LoVo (cell line): ENCODE data around the gene ALG2.

ENCODE experiments used
- DNase-seq: peaks from one replicate; pipeline ENCODE4 v3.0.0-alpha.2; 2016; ENCODE audit warnings: low spot score

The ALG2 gene

DNA sequence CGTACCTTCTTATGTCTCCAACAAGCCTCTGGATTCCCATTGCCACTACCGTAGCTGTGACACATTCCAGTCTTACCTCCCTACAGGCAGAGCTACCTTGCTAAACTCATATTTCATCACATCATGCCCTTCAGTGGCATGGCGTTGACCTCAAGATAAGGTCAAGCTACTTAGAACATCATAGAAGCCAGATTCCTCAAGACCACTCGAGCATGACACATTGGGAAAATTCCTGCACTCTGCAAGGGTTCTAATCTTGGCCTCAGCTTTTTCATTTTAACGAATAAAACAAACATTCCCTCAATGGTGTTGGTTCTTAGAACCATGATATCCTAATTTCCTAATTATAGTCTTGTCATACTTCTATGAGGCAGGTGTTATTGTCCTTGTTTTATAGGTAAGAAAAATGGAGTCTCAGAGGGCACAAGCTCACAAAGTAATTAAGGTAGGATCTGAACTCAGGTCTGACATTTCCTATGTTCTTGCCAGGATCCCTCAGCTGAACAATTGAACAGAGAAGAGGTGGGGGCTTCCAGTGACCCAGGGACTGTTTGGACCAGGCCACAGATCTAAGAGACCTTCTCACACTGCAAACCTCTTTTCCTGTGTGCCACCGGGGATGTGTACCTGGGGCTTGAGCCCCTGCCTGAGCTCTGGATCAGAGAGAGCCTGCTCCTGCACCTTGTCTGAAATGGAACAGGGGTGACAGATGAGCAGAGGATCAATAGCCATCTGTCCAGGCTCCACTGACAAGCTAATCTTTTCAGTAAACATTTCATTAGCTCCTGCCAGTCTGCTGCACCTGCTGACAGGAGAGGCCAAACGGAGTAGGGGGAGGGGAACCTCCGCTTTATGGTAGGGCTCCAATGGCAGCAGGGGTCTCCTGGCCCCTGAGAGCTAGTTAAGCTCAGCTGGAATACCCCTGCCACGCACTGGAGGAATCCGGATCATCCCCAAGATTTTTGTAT, 49.3 kb downstream of the ALG2 start:
- DNase-seq = no peak

DNA sequence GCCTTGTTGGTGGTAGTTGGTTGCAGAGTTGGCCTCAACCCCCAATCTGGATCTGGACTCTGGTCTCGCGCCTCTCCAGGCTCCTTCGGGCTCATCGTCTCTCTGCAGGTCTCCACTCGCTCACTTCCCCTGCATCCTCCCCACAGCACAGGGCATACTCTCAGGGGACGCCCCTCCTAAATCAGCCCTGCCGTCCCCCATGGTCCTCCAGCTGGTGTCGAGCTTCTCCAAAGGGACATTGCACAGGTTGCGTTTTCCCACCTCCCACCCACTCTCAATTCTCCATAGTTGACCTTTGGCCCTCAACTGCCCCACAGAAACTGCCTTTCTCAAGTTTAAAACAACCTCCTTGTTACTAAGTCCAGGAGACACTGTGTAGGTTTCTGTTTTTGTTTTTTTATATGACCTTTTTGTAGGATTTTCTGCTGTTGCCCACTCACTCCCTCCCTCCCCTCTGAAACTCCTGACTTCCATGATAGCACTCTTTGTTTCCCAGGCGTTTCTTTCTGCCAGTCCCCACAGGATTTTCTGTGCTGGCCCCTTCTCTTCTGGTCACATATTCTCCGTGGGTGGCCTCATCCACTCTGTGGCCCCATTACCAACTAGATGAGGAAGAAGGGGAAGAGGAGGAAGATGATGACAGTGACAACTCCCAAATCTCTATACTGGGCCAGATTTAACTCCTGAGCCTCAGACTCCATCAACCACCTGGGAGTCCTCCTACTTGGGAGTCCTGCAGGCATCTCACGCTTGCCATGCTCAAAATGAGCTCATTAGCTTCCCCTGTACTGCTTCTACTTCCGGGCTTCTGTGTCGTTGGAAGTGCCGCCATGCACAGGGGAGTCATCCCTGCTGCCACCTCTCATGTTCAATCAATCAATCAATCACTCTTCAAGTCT, 50.3 kb downstream of the ALG2 start:
- no peak for DNase-seq

DNA sequence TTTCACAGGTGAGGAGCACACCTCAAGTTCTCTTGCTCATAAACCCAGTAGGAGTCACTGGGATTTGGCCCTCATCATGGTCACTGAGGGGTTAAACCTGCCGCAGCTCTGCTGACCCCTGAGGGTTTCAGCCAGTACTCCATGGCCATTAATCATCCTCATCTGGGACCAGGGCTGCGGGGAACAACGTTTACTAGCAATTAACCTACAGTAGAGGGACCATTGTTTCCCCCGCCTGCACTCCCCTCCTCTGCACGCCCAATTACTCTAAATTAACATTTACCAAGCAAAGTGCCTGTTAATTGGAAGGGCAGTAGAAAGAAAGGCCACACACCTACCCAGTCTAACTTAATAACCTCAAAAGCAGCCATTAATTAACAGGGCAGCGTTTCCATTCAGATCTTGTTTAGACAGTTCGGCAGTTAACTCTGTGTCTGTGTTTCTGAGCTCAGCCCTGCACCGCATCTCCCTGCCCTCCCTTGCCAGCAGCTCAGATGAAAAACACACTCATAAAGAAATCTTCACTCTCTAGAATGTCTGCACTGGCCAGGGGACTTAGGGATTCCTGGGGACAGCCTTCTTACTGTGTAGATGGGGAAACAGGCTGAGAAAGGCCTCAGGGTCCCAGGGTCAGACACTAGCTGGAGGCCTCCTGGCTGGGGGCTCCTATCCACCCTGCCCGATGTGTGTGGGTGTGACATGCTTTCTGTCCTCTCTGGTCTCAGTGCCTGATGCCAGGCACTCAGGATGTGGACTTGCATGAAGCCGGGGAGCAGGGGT, 51.6 kb downstream of the ALG2 start:
- no peak for DNase-seq

DNA sequence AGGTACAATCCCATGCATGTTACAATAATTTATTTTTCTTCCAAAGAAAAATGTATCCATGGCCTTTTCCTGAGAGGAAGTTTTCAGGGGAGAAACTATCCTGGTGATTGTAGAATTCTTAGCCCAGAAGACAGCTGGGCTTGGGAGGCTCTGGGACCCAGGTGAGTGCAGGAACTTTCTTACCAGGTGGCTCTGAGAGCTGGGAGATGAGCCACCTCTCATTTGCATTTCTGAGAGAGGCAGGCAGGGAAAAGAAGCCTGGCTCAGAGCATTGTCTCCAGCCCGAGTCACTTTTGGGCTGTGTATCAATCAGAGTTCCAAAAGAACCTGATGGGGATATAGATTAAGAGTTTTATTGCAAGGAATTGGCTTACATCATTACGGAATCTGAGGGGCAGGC, 52.7 kb downstream of the ALG2 start:
- no peak for DNase-seq

DNA sequence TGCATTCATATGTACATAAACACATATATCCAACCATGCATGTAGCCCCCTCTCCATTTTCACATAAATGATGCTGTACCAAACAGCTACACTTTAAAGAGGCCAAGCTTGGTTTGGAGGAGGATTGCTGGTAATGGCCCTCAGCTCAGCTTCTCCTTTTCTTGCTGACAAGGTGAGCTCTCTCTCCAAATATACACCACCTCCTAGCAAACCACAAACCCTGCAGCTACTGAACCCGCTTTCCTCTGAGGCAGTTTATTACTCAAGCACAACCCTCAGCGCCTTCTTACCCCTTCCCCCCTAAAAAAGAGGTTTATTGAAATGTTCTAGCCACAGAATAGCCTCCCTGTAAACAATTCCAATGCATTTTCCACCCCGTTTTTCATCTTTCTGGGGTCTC, 54.0 kb downstream of the ALG2 start:
- no peak for DNase-seq

DNA sequence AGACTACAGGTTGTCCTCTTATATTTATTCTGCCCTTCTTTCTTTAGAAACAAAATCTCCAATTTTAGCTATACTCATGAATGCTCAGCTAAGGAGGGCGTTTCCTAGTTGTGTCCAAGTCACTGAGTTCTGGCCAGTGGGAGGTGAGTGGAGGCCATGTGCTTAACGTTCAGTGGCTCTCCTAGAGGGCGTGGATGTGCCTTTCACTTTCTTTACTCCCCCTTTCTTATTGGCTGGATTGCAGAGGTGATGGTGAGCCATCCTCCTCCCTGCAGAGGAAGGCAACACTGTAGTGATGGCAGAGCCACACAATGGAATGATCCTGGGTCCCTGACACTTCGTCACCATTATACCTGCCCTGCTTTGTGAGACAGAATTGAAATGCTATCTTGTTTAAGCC, 54.6 kb downstream of the ALG2 start:
- DNase-seq = no peak
